ENCODE data around the gene ARHGEF6.

GRCh38 chrX:136629084-136629750 is 151.5 kb downstream of the ARHGEF6 start:
- TF ChIP-seq CTCF (IDR thresholded peaks at IDR 0.05; ENCODE audit: poor library complexity): no peak
- TF ChIP-seq EZH2phosphoT487 (IDR thresholded peaks at IDR 0.05; ENCODE audit: low read depth, severe bottlenecking, unreplicated experiment): no peak

All from hepatocyte (in vitro differentiated cells).